ENCODE data around the gene CTDSP1. TPM values are rescaled to one million over a fixed set of nuclear protein-coding genes. Genes with fewer than 3 reads are reported as not detected.
A peak's percentile ranks its signal among the peaks of the same experiment; 100 is the strongest.

The CTDSP1 gene, protein sequence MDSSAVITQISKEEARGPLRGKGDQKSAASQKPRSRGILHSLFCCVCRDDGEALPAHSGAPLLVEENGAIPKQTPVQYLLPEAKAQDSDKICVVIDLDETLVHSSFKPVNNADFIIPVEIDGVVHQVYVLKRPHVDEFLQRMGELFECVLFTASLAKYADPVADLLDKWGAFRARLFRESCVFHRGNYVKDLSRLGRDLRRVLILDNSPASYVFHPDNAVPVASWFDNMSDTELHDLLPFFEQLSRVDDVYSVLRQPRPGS
- total RNA-seq (58.2 TPM), polyA plus RNA-seq (91.9 TPM)
- long read RNA-seq, donor 1, partial matches to known transcripts, result 0 of 1 reads
- long read RNA-seq, donor 1, other reads (novel, unspliced or antisense), result 0 of 1 reads
- long read RNA-seq, donor 2, transcript CTDSP1-201 (7 exons, 2,638 nt), result major isoform, 12 of 59 reads
- long read RNA-seq, donor 2, partial matches to known transcripts, result 6 of 59 reads
- long read RNA-seq, donor 2, other reads (novel, unspliced or antisense), result 39 of 59 reads
- long read RNA-seq, donor 3, transcript CTDSP1-201 (7 exons, 2,638 nt), result major isoform, 12 of 40 reads
- long read RNA-seq, donor 3, partial matches to known transcripts, result 5 of 40 reads
- long read RNA-seq, donor 3, other reads (novel, unspliced or antisense), result 22 of 40 reads
- long read RNA-seq, donor 4, transcript CTDSP1-201 (7 exons, 2,638 nt), result major isoform, 6 of 12 reads
- long read RNA-seq, donor 4, partial matches to known transcripts, result 0 of 12 reads
- long read RNA-seq, donor 4, other reads (novel, unspliced or antisense), result 5 of 12 reads
- long read RNA-seq, donor 5, transcript CTDSP1-201 (7 exons, 2,638 nt), result major isoform, 12 of 44 reads
- long read RNA-seq, donor 5, partial matches to known transcripts, result 10 of 44 reads
- long read RNA-seq, donor 5, other reads (novel, unspliced or antisense), result 20 of 44 reads
- long read RNA-seq, donor 6, transcript CTDSP1-201 (7 exons, 2,638 nt), result major isoform, 6 of 22 reads
- long read RNA-seq, donor 6, partial matches to known transcripts, result 0 of 22 reads
- long read RNA-seq, donor 6, other reads (novel, unspliced or antisense), result 14 of 22 reads
- long read RNA-seq, donor 7, partial matches to known transcripts, result 10 of 13 reads
- long read RNA-seq, donor 7, other reads (novel, unspliced or antisense), result 0 of 13 reads
- long read RNA-seq, donor 8, partial matches to known transcripts, result 42 of 59 reads
- long read RNA-seq, donor 8, other reads (novel, unspliced or antisense), result 14 of 59 reads
- long read RNA-seq, donor 9, transcript CTDSP1-201 (7 exons, 2,638 nt), result major isoform, 6 of 14 reads
- long read RNA-seq, donor 9, partial matches to known transcripts, result 0 of 14 reads
- long read RNA-seq, donor 9, other reads (novel, unspliced or antisense), result 8 of 14 reads
- long read RNA-seq, donor 10, transcript CTDSP1-201 (7 exons, 2,638 nt), result major isoform, 6 of 28 reads
- long read RNA-seq, donor 10, partial matches to known transcripts, result 6 of 28 reads
- long read RNA-seq, donor 10, other reads (novel, unspliced or antisense), result 14 of 28 reads

- Histone ChIP-seq H3K36me3 (ENCODE audit: control insufficient read depth in 2 of 2, insufficient read depth in 2 of 2, low read length in 1 of 2) (peaks cover 25 to 31% of the 10 kb centered on the region in 2 donors), H3K4me1 (ENCODE audit: control insufficient read depth in 2 of 2, insufficient read depth in 2 of 2, low read length in 2 of 2) (peaks cover 26 to 71% of the 10 kb centered on the region in 2 donors), H3K27ac (ENCODE audit: low read depth in 1 of 2, low read length in 1 of 2) (peak within 1 kb of the TSS; percentile 80 to 97), H3K9me3 (ENCODE audit: control insufficient read depth in 2 of 2, insufficient read depth in 1 of 2, low read length in 1 of 2) (peaks cover 0 to 25% of the 10 kb centered on the region in 2 donors), H3K27me3 (ENCODE audit: control insufficient read depth in 2 of 2, insufficient read depth in 1 of 2, low read length in 1 of 2) (peaks cover 2 to 27% of the 10 kb centered on the region in 2 donors), H3K4me3 (ENCODE audit: low read length in 2 of 2) (peak within 1 kb of the TSS; percentile 95 to 100)
- WGBS, result under 1% methylated on average over 76 of the region's 78 CpGs
- DNase-seq (ENCODE audit: low read depth in 6 of 9, low spot score in 9 of 9), result peak in 8 of 9 donors; percentile 90 to 98 (median 94)
Observed at GRCh38 chr2:218399391-218400166, at the start of gene CTDSP1. Gene CTDSP1 (plus strand): TSS chr2:218399868. CDS start chr2:218400091, 223 bp downstream.

DNA sequence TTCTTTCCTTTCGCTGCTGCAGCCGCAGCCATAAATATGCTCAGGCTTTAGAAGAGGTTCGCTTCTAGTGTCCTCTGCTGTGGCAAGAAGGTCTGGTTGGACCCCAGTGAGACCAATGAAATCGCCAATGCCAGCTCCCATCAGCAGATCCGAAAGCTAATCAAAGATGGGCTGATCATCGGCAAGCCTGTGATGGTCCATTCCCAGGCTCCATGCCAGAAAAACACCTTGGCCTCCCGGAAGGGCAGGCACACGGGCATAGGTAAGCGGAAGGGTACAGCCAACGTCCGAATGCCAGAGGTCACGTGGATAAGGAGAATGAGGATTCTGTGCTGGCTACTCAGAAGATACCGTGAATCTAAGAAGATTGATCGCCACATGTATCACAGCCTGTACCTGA lies 45.6 kb upstream of the CTDSP1 start:
- Histone ChIP-seq H3K36me3 (ENCODE audit: control insufficient read depth in 2 of 2, insufficient read depth in 2 of 2, low read length in 1 of 2) (no peaks in the 10 kb centered on the region), H3K4me3 (ENCODE audit: low read length in 2 of 2) (no peak overlapping the region), H3K27ac (ENCODE audit: low read depth in 1 of 2, low read length in 1 of 2) (no peak overlapping the region), H3K9me3 (ENCODE audit: control insufficient read depth in 2 of 2, insufficient read depth in 1 of 2, low read length in 1 of 2) (peaks cover 0 to 14% of the 10 kb centered on the region in 2 donors), H3K4me1 (ENCODE audit: control insufficient read depth in 2 of 2, insufficient read depth in 2 of 2, low read length in 2 of 2) (peaks cover 0 to 9% of the 10 kb centered on the region in 2 donors), H3K27me3 (ENCODE audit: control insufficient read depth in 2 of 2, insufficient read depth in 1 of 2, low read length in 1 of 2) (no peaks in the 10 kb centered on the region)
- no peak for DNase-seq (ENCODE audit: low read depth in 6 of 9, low spot score in 9 of 9)
- WGBS, result 90% methylated on average over 14 of the region's 14 CpGs

DNA sequence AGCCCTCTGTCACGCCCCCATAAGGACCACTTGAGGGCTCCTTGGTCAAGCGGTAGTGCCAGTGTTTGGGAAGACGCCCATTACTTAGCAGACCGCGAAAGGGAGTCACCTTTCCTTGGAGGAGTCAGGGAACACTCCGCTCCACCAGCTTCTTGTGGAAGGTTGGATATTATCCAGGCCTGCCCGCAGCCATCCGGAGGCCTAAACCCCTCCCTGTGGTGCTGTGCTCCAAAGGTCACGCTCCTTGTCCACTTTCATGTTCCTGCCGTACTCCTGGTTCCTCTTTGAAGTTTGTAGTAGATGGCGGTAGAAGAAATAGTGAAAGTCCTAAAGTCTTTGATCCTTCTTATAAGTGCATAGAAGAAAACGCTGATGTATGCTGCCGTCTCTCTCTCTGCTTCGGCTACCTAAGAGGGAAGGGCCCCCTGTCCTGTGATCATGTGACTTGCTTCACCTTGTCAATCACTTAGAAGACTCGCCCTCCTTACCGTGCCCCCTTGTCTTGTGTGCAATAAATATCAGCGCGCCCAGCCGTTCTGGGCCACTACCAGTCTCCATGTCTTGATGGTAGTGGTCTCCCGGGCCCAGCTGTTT lies 44.7 kb upstream of the CTDSP1 start:
- Histone ChIP-seq H3K27ac (ENCODE audit: low read depth in 1 of 2, low read length in 1 of 2) (no peak overlapping the region), H3K4me1 (ENCODE audit: control insufficient read depth in 2 of 2, insufficient read depth in 2 of 2, low read length in 2 of 2) (peaks cover 0 to 11% of the 10 kb centered on the region in 2 donors), H3K4me3 (ENCODE audit: low read length in 2 of 2) (no peak overlapping the region), H3K27me3 (ENCODE audit: control insufficient read depth in 2 of 2, insufficient read depth in 1 of 2, low read length in 1 of 2) (no peaks in the 10 kb centered on the region), H3K36me3 (ENCODE audit: control insufficient read depth in 2 of 2, insufficient read depth in 2 of 2, low read length in 1 of 2) (no peaks in the 10 kb centered on the region), H3K9me3 (ENCODE audit: control insufficient read depth in 2 of 2, insufficient read depth in 1 of 2, low read length in 1 of 2) (peaks cover 0 to 10% of the 10 kb centered on the region in 2 donors)
- DNase-seq (ENCODE audit: low read depth in 6 of 9, low spot score in 9 of 9), result no peak
- WGBS, result 92% methylated on average over 20 of the region's 20 CpGs

- peaks cover 0 to 11% of the 10 kb centered on the region in 2 donors for H3K4me1 ChIP-seq (ENCODE audit: control insufficient read depth in 2 of 2, insufficient read depth in 2 of 2, low read length in 2 of 2)
- no peak overlapping the region for H3K4me3 ChIP-seq (ENCODE audit: low read length in 2 of 2)
- no peak for DNase-seq (ENCODE audit: low read depth in 6 of 9, low spot score in 9 of 9)
- no peaks in the 10 kb centered on the region for H3K9me3 ChIP-seq (ENCODE audit: control insufficient read depth in 2 of 2, insufficient read depth in 1 of 2, low read length in 1 of 2)
- H3K27me3 ChIP-seq (ENCODE audit: control insufficient read depth in 2 of 2, insufficient read depth in 1 of 2, low read length in 1 of 2), result no peaks in the 10 kb centered on the region
- no peak overlapping the region for H3K27ac ChIP-seq (ENCODE audit: low read depth in 1 of 2, low read length in 1 of 2)
- 92% methylated on average over 17 of the region's 17 CpGs for WGBS
- no peaks in the 10 kb centered on the region for H3K36me3 ChIP-seq (ENCODE audit: control insufficient read depth in 2 of 2, insufficient read depth in 2 of 2, low read length in 1 of 2)
Observed at GRCh38 chr2:218357236-218358177, 42.2 kb upstream of the CTDSP1 start.

DNA sequence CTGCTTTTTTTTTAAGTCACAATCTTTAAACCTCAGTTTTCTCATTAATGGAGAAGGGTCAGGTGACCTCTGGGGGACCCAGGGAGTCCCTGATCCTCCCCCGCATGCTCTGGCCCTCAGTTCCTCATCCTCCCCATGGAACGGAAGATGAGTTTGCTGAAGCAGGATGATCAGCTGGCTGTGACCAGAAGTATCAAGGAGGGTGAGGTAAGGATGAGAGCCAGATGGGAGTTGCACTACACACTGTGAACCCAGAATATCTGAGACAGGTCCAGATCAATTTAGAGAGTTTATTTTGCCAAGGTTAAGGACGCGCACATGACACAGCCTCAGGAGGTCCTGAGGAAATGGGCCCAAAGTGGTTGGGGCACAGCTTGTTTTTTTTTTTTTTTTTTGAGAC lies 39.2 kb upstream of the CTDSP1 start:
- 94% methylated on average over 4 of the region's 4 CpGs for WGBS
- Histone ChIP-seq H3K4me3 (ENCODE audit: low read length in 2 of 2) (no peak overlapping the region), H3K36me3 (ENCODE audit: control insufficient read depth in 2 of 2, insufficient read depth in 2 of 2, low read length in 1 of 2) (no peaks in the 10 kb centered on the region), H3K27ac (ENCODE audit: low read depth in 1 of 2, low read length in 1 of 2) (no peak overlapping the region), H3K27me3 (ENCODE audit: control insufficient read depth in 2 of 2, insufficient read depth in 1 of 2, low read length in 1 of 2) (no peaks in the 10 kb centered on the region), H3K4me1 (ENCODE audit: control insufficient read depth in 2 of 2, insufficient read depth in 2 of 2, low read length in 2 of 2) (peaks cover 0 to 16% of the 10 kb centered on the region in 2 donors), H3K9me3 (ENCODE audit: control insufficient read depth in 2 of 2, insufficient read depth in 1 of 2, low read length in 1 of 2) (no peaks in the 10 kb centered on the region)
- DNase-seq (ENCODE audit: low read depth in 6 of 9, low spot score in 9 of 9), result no peak

- DNase-seq (ENCODE audit: low read depth in 6 of 9, low spot score in 9 of 9), result no peak
- WGBS, result 92% methylated on average over 8 of the region's 8 CpGs
- peaks cover 0 to 16% of the 10 kb centered on the region in 2 donors for H3K4me1 ChIP-seq (ENCODE audit: control insufficient read depth in 2 of 2, insufficient read depth in 2 of 2, low read length in 2 of 2)
Observed at GRCh38 chr2:218362606-218363005, 37.1 kb upstream of the CTDSP1 start.

DNA sequence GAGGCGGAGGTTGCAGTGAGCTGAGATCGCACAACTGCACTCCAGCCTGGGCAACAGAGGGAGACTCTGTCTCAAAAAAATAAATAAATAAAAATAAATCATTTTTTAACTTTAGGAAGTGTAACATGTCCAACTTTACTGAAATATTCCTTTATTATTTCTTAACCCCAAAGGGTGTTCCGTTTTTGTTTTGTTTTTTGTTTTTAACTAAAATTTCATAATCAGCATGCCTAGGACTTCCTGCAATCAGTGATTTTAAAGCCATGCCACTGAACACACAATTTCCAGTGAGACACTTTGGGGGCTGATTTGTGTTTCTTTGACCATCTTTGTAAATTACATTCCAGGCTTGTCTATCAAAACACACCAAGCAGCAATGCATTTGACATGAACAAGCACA lies 35.9 kb upstream of the CTDSP1 start:
- WGBS, result 95% methylated on average over 3 of the region's 3 CpGs
- no peak overlapping the region for H3K4me3 ChIP-seq (ENCODE audit: low read length in 2 of 2)
- peaks cover 0 to 13% of the 10 kb centered on the region in 2 donors for H3K9me3 ChIP-seq (ENCODE audit: control insufficient read depth in 2 of 2, insufficient read depth in 1 of 2, low read length in 1 of 2)
- H3K27me3 ChIP-seq (ENCODE audit: control insufficient read depth in 2 of 2, insufficient read depth in 1 of 2, low read length in 1 of 2), result peaks cover 0 to 16% of the 10 kb centered on the region in 2 donors
- no peak overlapping the region for H3K27ac ChIP-seq (ENCODE audit: low read depth in 1 of 2, low read length in 1 of 2)
- H3K36me3 ChIP-seq (ENCODE audit: control insufficient read depth in 2 of 2, insufficient read depth in 2 of 2, low read length in 1 of 2), result no peaks in the 10 kb centered on the region
- DNase-seq (ENCODE audit: low read depth in 6 of 9, low spot score in 9 of 9), result no peak
- peaks cover 0 to 23% of the 10 kb centered on the region in 2 donors for H3K4me1 ChIP-seq (ENCODE audit: control insufficient read depth in 2 of 2, insufficient read depth in 2 of 2, low read length in 2 of 2)

More at GRCh38 chr2:218362606-218363005, 37.1 kb upstream of the CTDSP1 start:
- peaks cover 0 to 11% of the 10 kb centered on the region in 2 donors for H3K9me3 ChIP-seq (ENCODE audit: control insufficient read depth in 2 of 2, insufficient read depth in 1 of 2, low read length in 1 of 2)
- no peak overlapping the region for H3K27ac ChIP-seq (ENCODE audit: low read depth in 1 of 2, low read length in 1 of 2)
- H3K27me3 ChIP-seq (ENCODE audit: control insufficient read depth in 2 of 2, insufficient read depth in 1 of 2, low read length in 1 of 2), result peaks cover 0 to 5% of the 10 kb centered on the region in 2 donors
- H3K36me3 ChIP-seq (ENCODE audit: control insufficient read depth in 2 of 2, insufficient read depth in 2 of 2, low read length in 1 of 2), result no peaks in the 10 kb centered on the region
- no peak overlapping the region for H3K4me3 ChIP-seq (ENCODE audit: low read length in 2 of 2)

Measured in thymus (tissue), 14 donors.